H1 (cell line): Measurements from ENCODE around the gene NUP98. TPM values are rescaled to one million over a fixed set of nuclear protein-coding genes. Genes with fewer than 3 reads are reported as not detected.

Source experiments
- CTCF ChIA-PET: fragments of 300-600 bp; sonication (Branson Sonifier 250); formaldehyde crosslinking; loops from one replicate; lab custom pipeline; 2021; ENCODE audit not compliant: partially characterized antibody; lab: Charles Lee
- POLR2A ChIA-PET: fragments of 300-600 bp; sonication (Branson Sonifier 250); formaldehyde crosslinking; loops from one replicate; lab custom pipeline; 2021; ENCODE audit warnings: inconsistent platforms; ENCODE audit not compliant: partially characterized antibody; lab: Charles Lee
- DNase-seq, 2 experiments: peaks; one replicate each; pipeline versions ENCODE4 v3.0.0 to v3.0.0-alpha.2; 2010 to 2022; ENCODE audit warnings: low spot score in 2 of 2, low read depth in 1 of 2, mixed read lengths in 1 of 2
- FAIRE-seq: peaks from 2 replicates; lab custom pipeline; 2011; peaks lifted over from hg19 to GRCh38; lab: Jason Lieb, UNC
- H2AFZ ChIP-seq: 2 replicates; pipeline ENCODE4 v1.8.1; 2012; ENCODE audit warnings: low read length, inconsistent platforms
- H2AK5ac ChIP-seq: 2 replicates; pipeline ENCODE4 v1.6.1; 2013; ENCODE audit warnings: low read depth, low read length
- H2BK120ac ChIP-seq: replicated peaks from 2 replicates; pipeline ENCODE3; 2013; ENCODE audit warnings: low read depth, low read length, inconsistent platforms
- H2BK12ac ChIP-seq: 2 replicates; pipeline ENCODE4 v1.6.1; 2013; ENCODE audit warnings: low read depth, low read length
- H2BK15ac ChIP-seq: 2 replicates; pipeline ENCODE4 v1.6.1; 2013; ENCODE audit warnings: low read length
- H2BK20ac ChIP-seq: 2 replicates; pipeline ENCODE4 v1.6.1; 2013; ENCODE audit warnings: low read length
- H2BK5ac ChIP-seq: 2 replicates; pipeline ENCODE4 v1.6.1; 2013; ENCODE audit warnings: low read depth, low read length
- H3K14ac ChIP-seq: 2 replicates; pipeline ENCODE4 v1.6.1; 2013; ENCODE audit warnings: inconsistent platforms; ENCODE audit not compliant: insufficient read length
- H3K18ac ChIP-seq: 2 replicates; pipeline ENCODE4 v1.6.1; 2013; ENCODE audit warnings: low read length; ENCODE audit errors: extremely low read depth
- H3K23ac ChIP-seq: 2 replicates; pipeline ENCODE4 v1.6.1; 2013; ENCODE audit warnings: inconsistent platforms; ENCODE audit not compliant: insufficient read length
- H3K23me2 ChIP-seq: 2 replicates; pipeline ENCODE4 v1.6.1; 2013; ENCODE audit warnings: low read depth, low read length
- H3K27ac ChIP-seq: 2 replicates; pipeline ENCODE4 v1.6.1; 2011; ENCODE audit warnings: low read depth, low read length, inconsistent platforms
- H3K27me3 ChIP-seq, 4 experiments: replicated peaks in 1 of 4; 1 replicate in 1 of 4; 2 replicates in 3 of 4; pipeline versions ENCODE4 v1.6.1 to v1.8.1; 2011 to 2013; ENCODE audit warnings: low read length in 3 of 4, mild to moderate bottlenecking in 3 of 4, inconsistent platforms in 2 of 4, mixed read lengths in 2 of 4, moderate library complexity in 1 of 4; ENCODE audit not compliant: control insufficient read depth in 3 of 4, insufficient read depth in 3 of 4; ENCODE audit errors: extremely low read depth in 1 of 4
- H3K36me3 ChIP-seq, 4 experiments: 2 replicates each; pipeline versions ENCODE4 v1.6.1 to v1.8.1; 2011 to 2013; ENCODE audit warnings: mild to moderate bottlenecking in 4 of 4, low read length in 3 of 4, moderate library complexity in 2 of 4, control low read depth in 1 of 4, inconsistent platforms in 1 of 4; ENCODE audit not compliant: insufficient read depth in 4 of 4, control insufficient read depth in 2 of 4
- H3K4ac ChIP-seq: replicated peaks from 2 replicates; pipeline ENCODE3; 2013; ENCODE audit warnings: low read length, low read depth, mixed read lengths, inconsistent platforms; ENCODE audit not compliant: insufficient read length
- H3K4me1 ChIP-seq, 4 experiments: replicated peaks in 1 of 4; 1 replicate in 1 of 4; 2 replicates in 3 of 4; pipeline versions ENCODE4 v1.6.1 to v1.8.1; 2011 to 2013; ENCODE audit warnings: low read length in 3 of 4, inconsistent platforms in 2 of 4, mixed read lengths in 1 of 4; ENCODE audit not compliant: insufficient read depth in 4 of 4, control insufficient read depth in 3 of 4
- H3K4me2 ChIP-seq, 2 experiments: 2 replicates each; pipeline versions ENCODE4 v1.6.1 to v1.8.1; 2011 to 2013; ENCODE audit warnings: low read depth in 2 of 2, low read length in 2 of 2, control low read depth in 1 of 2, inconsistent platforms in 1 of 2, mild to moderate bottlenecking in 1 of 2; ENCODE audit not compliant: insufficient read depth in 1 of 2
- H3K4me3 ChIP-seq, 4 experiments: fragments of 200-600, 300-600 bp in 1 of 4; sonication (generic), shearing (Covaris generic), sonication (Bioruptor Twin) in 1 of 4; 2 replicates each; pipeline versions ENCODE4 v1.5.1 to v1.8.1; 2011 to 2016; ENCODE audit warnings: low read length in 4 of 4, low read depth in 3 of 4, control low read depth in 2 of 4, inconsistent platforms in 2 of 4, mild to moderate bottlenecking in 2 of 4, mixed read lengths in 1 of 4, moderate library complexity in 1 of 4; ENCODE audit not compliant: insufficient read depth in 2 of 4; ENCODE audit errors: extremely low read depth in 1 of 4
- H3K56ac ChIP-seq: replicated peaks from 2 replicates; pipeline ENCODE3; 2013; ENCODE audit warnings: low read depth, mild to moderate bottlenecking, mixed read lengths, low read length, inconsistent platforms; ENCODE audit not compliant: insufficient read length
- H3K79me1 ChIP-seq: 2 replicates; pipeline ENCODE4 v1.6.1; 2013; ENCODE audit warnings: low read depth, low read length, control low read depth
- H3K79me2 ChIP-seq, 2 experiments: 2 replicates each; pipeline versions ENCODE4 v1.6.1 to v1.8.1; 2012 to 2013; ENCODE audit warnings: low read length in 2 of 2, mild to moderate bottlenecking in 2 of 2, inconsistent platforms in 1 of 2; ENCODE audit not compliant: insufficient read depth in 2 of 2, control insufficient read depth in 1 of 2
- H3K9ac ChIP-seq, 4 experiments: replicated peaks in 1 of 4; 1 replicate in 1 of 4; 2 replicates in 3 of 4; pipeline versions ENCODE4 v1.6.1 to v1.8.1; 2011 to 2013; ENCODE audit warnings: low read depth in 3 of 4, low read length in 3 of 4, control low read depth in 2 of 4, mild to moderate bottlenecking in 2 of 4, moderate library complexity in 2 of 4, inconsistent platforms in 1 of 4; ENCODE audit errors: extremely low read depth in 1 of 4
- H3K9me3 ChIP-seq, 2 experiments: 2 replicates each; pipeline versions ENCODE4 v1.6.1 to v1.8.1; 2012 to 2013; ENCODE audit warnings: mild to moderate bottlenecking in 2 of 2, moderate library complexity in 2 of 2, control low read depth in 1 of 2, inconsistent platforms in 1 of 2, low read depth in 1 of 2, low read length in 1 of 2, mixed read lengths in 1 of 2; ENCODE audit not compliant: insufficient read depth in 2 of 2
- H4K20me1 ChIP-seq, 2 experiments: replicated peaks in 1 of 2; 2 replicates each; pipeline versions ENCODE3 to v1.8.1; 2011 to 2013; ENCODE audit warnings: inconsistent platforms in 2 of 2, low read length in 2 of 2, mild to moderate bottlenecking in 1 of 2; ENCODE audit not compliant: insufficient read depth in 2 of 2, control insufficient read depth in 1 of 2
- H4K5ac ChIP-seq: 2 replicates; pipeline ENCODE4 v1.6.1; 2013; ENCODE audit warnings: low read length, low read depth, mixed read lengths, inconsistent platforms; ENCODE audit not compliant: insufficient read length
- H4K8ac ChIP-seq: 2 replicates; pipeline ENCODE4 v1.8.0; 2013; ENCODE audit warnings: mild to moderate bottlenecking, moderate library complexity, low read length, inconsistent platforms; ENCODE audit not compliant: insufficient read depth; ENCODE audit errors: extremely low read depth
- H4K91ac ChIP-seq: replicated peaks from 2 replicates; pipeline ENCODE3; 2013; ENCODE audit warnings: low read length, mixed read lengths, inconsistent platforms; ENCODE audit not compliant: insufficient read length
- ASH2L ChIP-seq: fragments of 200-600, 300-600 bp; sonication (generic); IDR thresholded peaks from one replicate; pipeline ENCODE4 v1.7.1; 2017; ENCODE audit warnings: low read length
- E2F6 ChIP-seq: IDR thresholded peaks from 2 replicates; pipeline ENCODE4 v1.6.1; 2012; ENCODE audit warnings: inconsistent platforms
- HDAC6 ChIP-seq: IDR thresholded peaks from one replicate; pipeline ENCODE4 v1.7.1; 2012; ENCODE audit warnings: low read depth, mild to moderate bottlenecking, inconsistent platforms, low read length, moderate library complexity
- JUN ChIP-seq: IDR thresholded peaks from 2 replicates; pipeline ENCODE4 v1.6.1; 2011; ENCODE audit warnings: low read depth, mild to moderate bottlenecking, improper control_type of control experiment, low read length
- JUND ChIP-seq: IDR thresholded peaks from 2 replicates; pipeline ENCODE4 v1.6.1; 2011; ENCODE audit warnings: mild to moderate bottlenecking, improper control_type of control experiment, low read length
- WGBS, 2 experiments: shearing (Covaris generic) in 1 of 2; methylation state at CpG; one replicate each; pipeline versions ENCODE4 v1.1.6 to v1.1.7; 2013 to 2015; ENCODE audit warnings: low lambda C conversion rate in 2 of 2, mixed read lengths in 2 of 2, inconsistent platforms in 1 of 2, low coverage in 1 of 2, missing lambda C conversion rate in 1 of 2; ENCODE audit not compliant: insufficient replicate concordance in 2 of 2, insufficient coverage in 1 of 2, insufficient read length in 1 of 2; ENCODE audit errors: extremely low coverage in 1 of 2, missing lambda C conversion rate in 1 of 2; 5-methylcytosine and 5-hydroxymethylcytosine counted together
- polyA plus RNA-seq, 7 experiments: library from polyadenylated mRNA; depleted of rRNA in 3 of 7; stranded (reverse) in 5 of 7; unstranded in 2 of 7; fragments of >200 nt in 5 of 7; fragments of 200-250 nt in 2 of 7; gene quantifications; 1 replicate in 5 of 7; 2 replicates in 1 of 7; 4 replicates in 1 of 7; pipeline versions ENCODE4 v1.2.1 to v1.2.3, GENCODE V29; 2011 to 2013; ENCODE audit warnings: missing spikeins in 2 of 7, mixed read lengths in 2 of 7
- total RNA-seq: library from RNA; stranded (reverse); fragmentation: NEBNext Ultra II Directional; extraction: Animal tissue kit (Norgen Biotek cat#: 25700); gene quantifications from 2 replicates; pipeline ENCODE4 v1.2.1, GENCODE V29; 2021

Gene NUP98
- total and polyA plus RNA-seq, 2 of the 8 experiments (the other 6 are each of a cell fraction or from before 2014, with no cell fraction given), result 98.6 to 261 TPM

GRCh38 chr11:3823762-3824506 lies 26.6 kb upstream of the NUP98 start:
- Histone ChIP-seq H4K5ac (no peak overlapping the region), H2AFZ (no peak overlapping the region), H4K8ac (no peak overlapping the region), H3K56ac (no peak overlapping the region), H3K4me3 (no peak overlapping the region), H2AK5ac (no peak overlapping the region), H3K4me2 (no peak overlapping the region), H4K20me1 (peaks cover 0 to 3% of the 10 kb centered on the region in 2 experiments), H2BK5ac (peak overlapping the region; percentile 15; the same call in 1 of the 2 replicates), H3K18ac (no peak overlapping the region), H3K4ac (no peak overlapping the region), H3K27ac (no peak overlapping the region), H3K79me2 (no peaks in the 10 kb centered on the region), H3K36me3 (peaks cover 4 to 14% (median 9%) of the 10 kb centered on the region in 4 experiments; a peak in 5 of 8 replicates), H2BK12ac (no peak overlapping the region), H3K4me1 (peaks cover 22 to 32% (median 24%) of the 10 kb centered on the region in 4 experiments), H3K9me3 (no peaks in the 10 kb centered on the region), H3K27me3 (no peaks in the 10 kb centered on the region), H3K9ac (no peak overlapping the region), H2BK15ac (no peak overlapping the region), H3K14ac (no peak overlapping the region), H4K91ac (no peak overlapping the region), H3K79me1 (no peaks in the 10 kb centered on the region), H3K23me2 (peaks cover 2% of the 10 kb centered on the region; the same call in 1 of the 2 replicates), H2BK120ac (no peak overlapping the region), H2BK20ac (no peak overlapping the region), H3K23ac (no peak overlapping the region)
- FAIRE-seq (no peak), DNase-seq (no peak)
- TF ChIP-seq JUN (no peak), E2F6 (no peak), HDAC6 (no peak), ASH2L (no peak), JUND (no peak)
- CTCF ChIA-PET, result interaction anchor here (1.1 to 3.3 kb wide), 11 partner anchors 9 to 249 kb away, joined by 3 to 61 read pairs (median 6); partner anchors contain the start of genes PGAP2 and RHOG
- POLR2A ChIA-PET, result interaction anchor here (0.6 to 1.3 kb wide), 4 partner anchors 11 to 16 kb away, joined by 3 to 8 read pairs (median 3); partner anchors contain the start of gene PGAP2
- 88% methylated on average over 30 of the region's 30 CpGs; no CpG with 5 or more reads in 1 of the 2 experiments for WGBS, 2 experiments
